NCI-H2081 (cell line): ENCODE measurements around the gene IL1RL1.

ENCODE experiments used
- DNase-seq, 2 experiments: peaks; one replicate each; lab custom pipeline; 2025; lab: John Stamatoyannopoulos, UW

IL1RL1 gene

GRCh38 chr2:102337012-102337411 is 25.6 kb downstream of the IL1RL1 start:
- DNase-seq, result no peak

- no peak for DNase-seq
Observed at GRCh38 chr2:102337481-102338386, 26.4 kb downstream of the IL1RL1 start.

GRCh38 chr2:102340778-102341177 is 29.4 kb downstream of the IL1RL1 start:
- DNase-seq, result no peak

GRCh38 chr2:102342888-102343287 is 31.5 kb downstream of the IL1RL1 start:
- DNase-seq, result no peak

GRCh38 chr2:102344397-102344796 is 33.0 kb downstream of the IL1RL1 start:
- no peak for DNase-seq

- no peak for DNase-seq
Observed at GRCh38 chr2:102345329-102345920, 34.1 kb downstream of the IL1RL1 start.

GRCh38 chr2:102346381-102347130 is 35.2 kb downstream of the IL1RL1 start:
- no peak for DNase-seq

GRCh38 chr2:102350137-102350793 is 38.9 kb downstream of the IL1RL1 start:
- peak in 1 of 2 experiments; percentile 1 for DNase-seq

GRCh38 chr2:102355526-102356380 is 44.4 kb downstream of the IL1RL1 start, which contains the start of gene IL18R1:
Gene IL18R1, plus strand, starts transcription at chr2:102355796. Its CDS starts 6,865 bp downstream, at chr2:102362661.
- DNase-seq, result peak; percentile 16 to 35

GRCh38 chr2:102356381-102356712 is 45.0 kb downstream of the IL1RL1 start:
- DNase-seq, result no peak

- no peak for DNase-seq
Observed at GRCh38 chr2:102356741-102357140, 45.4 kb downstream of the IL1RL1 start.

- DNase-seq, result no peak
Observed at GRCh38 chr2:102357937-102358336, 46.6 kb downstream of the IL1RL1 start.

- no peak for DNase-seq
Observed at GRCh38 chr2:102358496-102358895, 47.1 kb downstream of the IL1RL1 start.

GRCh38 chr2:102359527-102359926 is 48.2 kb downstream of the IL1RL1 start:
- DNase-seq, result no peak

- no peak for DNase-seq
Observed at GRCh38 chr2:102361632-102362241, 50.4 kb downstream of the IL1RL1 start.

GRCh38 chr2:102365763-102366162 is 54.4 kb downstream of the IL1RL1 start:
- DNase-seq, result no peak

GRCh38 chr2:102366406-102367112 is 55.2 kb downstream of the IL1RL1 start:
- DNase-seq, result no peak

GRCh38 chr2:102367331-102367971 is 56.1 kb downstream of the IL1RL1 start:
- DNase-seq, result no peak

- no peak for DNase-seq
Observed at GRCh38 chr2:102368461-102369109, 57.2 kb downstream of the IL1RL1 start.
